Karpas-422 (cell line): Measurements from ENCODE around the gene EFS. TPM values are rescaled to one million over a fixed set of nuclear protein-coding genes. Genes with fewer than 3 reads are reported as not detected.
A peak's percentile ranks its signal among the peaks of the same experiment; 100 is the strongest.

Source experiments
- DNase-seq: peaks from one replicate; pipeline ENCODE4 v3.0.0-alpha.2; 2015
- H2AFZ ChIP-seq: fragments of 200-600 bp; sonication (generic); 2 replicates; pipeline ENCODE4 v1.6.1; 2014; ENCODE audit warnings: antibody characterized with exemption, low read length, mixed read lengths
- H3K27ac ChIP-seq: fragments of 200-600 bp; sonication (generic); 2 replicates; pipeline ENCODE4 v1.5.1; 2014; ENCODE audit warnings: mild to moderate bottlenecking, low read length, moderate library complexity
- H3K27me3 ChIP-seq: fragments of 200-600 bp; sonication (generic); 2 replicates; pipeline ENCODE4 v1.6.1; 2014; ENCODE audit warnings: low read length, mixed read lengths
- H3K36me3 ChIP-seq: fragments of 200-600 bp; sonication (generic); 2 replicates; pipeline ENCODE4 v1.6.1; 2014; ENCODE audit warnings: low read length, mixed read lengths; ENCODE audit not compliant: insufficient read depth
- H3K4me1 ChIP-seq: fragments of 200-600 bp; sonication (generic); 2 replicates; pipeline ENCODE4 v1.6.1; 2014; ENCODE audit warnings: mild to moderate bottlenecking, low read length, mixed read lengths
- H3K4me2 ChIP-seq: fragments of 200-600 bp; sonication (generic); 2 replicates; pipeline ENCODE4 v1.6.1; 2014; ENCODE audit warnings: low read length, low read depth, mild to moderate bottlenecking; ENCODE audit not compliant: poor library complexity, severe bottlenecking
- H3K4me3 ChIP-seq: fragments of 200-600 bp; sonication (generic); 2 replicates; pipeline ENCODE4 v1.5.1; 2014; ENCODE audit warnings: mild to moderate bottlenecking, antibody characterized with exemption, low read length, mixed read lengths
- H3K79me2 ChIP-seq: fragments of 200-600 bp; sonication (generic); 2 replicates; pipeline ENCODE4 v1.6.1; 2014; ENCODE audit warnings: mild to moderate bottlenecking, low read length, mixed read lengths
- H3K9ac ChIP-seq: fragments of 200-600 bp; sonication (generic); 2 replicates; pipeline ENCODE4 v1.6.0; 2014; ENCODE audit warnings: low read length
- H3K9me2 ChIP-seq: fragments of 200-600 bp; sonication (generic), shearing (Covaris generic); replicated peaks from 2 replicates; pipeline ENCODE4 v1.6.0; 2014; ENCODE audit warnings: mild to moderate bottlenecking, low read length, moderate library complexity; ENCODE audit not compliant: insufficient read depth
- H3K9me3 ChIP-seq: fragments of 300-700, 200-600 bp; sonication (generic); 2 replicates; pipeline ENCODE4 v1.6.1; 2014; ENCODE audit warnings: low read length, mixed read lengths
- H4K20me1 ChIP-seq: fragments of 200-600 bp; sonication (generic); 2 replicates; pipeline ENCODE4 v1.6.1; 2014; ENCODE audit warnings: mild to moderate bottlenecking, antibody characterized with exemption, low read length, low read depth; ENCODE audit not compliant: insufficient read depth
- total RNA-seq: library from RNA; depleted of rRNA; stranded (reverse); fragments of >200 nt; shearing (Covaris generic); gene quantifications from 2 replicates; pipeline ENCODE4 v1.2.3, GENCODE V29; 2014; ENCODE audit warnings: low replicate concordance

EFS gene
- total RNA-seq, 1 experiment from 2014 or later: not detected

DNA sequence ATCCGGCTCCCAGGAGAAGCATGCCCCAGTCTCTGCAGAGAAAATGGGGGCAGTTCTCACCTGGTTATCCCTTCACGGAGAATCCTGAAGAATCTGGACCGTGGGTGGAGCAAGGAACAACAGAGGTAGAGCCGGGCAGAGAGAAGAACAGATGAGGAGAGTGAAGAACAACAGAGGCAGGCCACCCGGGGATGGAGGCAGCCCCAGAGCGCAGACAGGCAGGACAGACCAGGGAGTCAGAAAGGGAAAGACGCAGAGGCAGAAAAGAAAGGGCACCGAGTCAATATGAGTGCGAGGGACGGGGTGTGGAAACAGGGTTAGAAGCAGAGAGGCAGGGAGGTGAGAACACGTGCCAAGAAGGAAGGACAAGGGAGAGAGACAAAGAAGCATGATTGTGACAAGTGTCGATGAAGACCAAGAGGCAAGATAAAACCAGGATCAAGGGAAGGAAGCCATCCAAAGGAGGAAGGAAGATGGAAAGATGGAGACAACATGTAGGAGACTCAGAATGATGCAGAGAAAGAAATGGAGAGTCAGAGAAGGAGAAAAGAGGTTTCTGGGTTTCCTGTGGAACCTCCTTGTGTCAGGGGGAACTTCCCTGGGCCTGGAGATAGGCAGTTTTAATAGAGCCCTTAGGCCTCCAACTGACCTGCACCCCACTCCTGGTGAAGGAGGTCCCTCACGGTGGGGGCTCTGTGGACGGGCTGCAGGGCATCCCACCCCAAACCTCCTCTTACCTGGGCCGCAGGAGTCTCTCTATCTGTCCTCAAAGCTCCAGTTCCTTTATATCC, 42.7 kb upstream of the EFS start, which contains the start of gene MYH6:
MYH6 (minus strand) TSS at position 758 of the 791 bp plus-strand sequence. CDS start 1,050 bp downstream, outside the sequence.
- Histone ChIP-seq H3K4me1 (peaks cover 19% of the 10 kb centered on the region), H3K4me3 (no peak within 1 kb of the TSS), H3K9ac (no peak within 1 kb of the TSS), H3K9me2 (no peaks in the 10 kb centered on the region), H3K27ac (no peak within 1 kb of the TSS), H3K9me3 (no peaks in the 10 kb centered on the region), H3K4me2 (no peak within 1 kb of the TSS), H3K36me3 (no peaks in the 10 kb centered on the region), H3K79me2 (no peaks in the 10 kb centered on the region), H2AFZ (no peak within 1 kb of the TSS), H4K20me1 (peaks cover 5% of the 10 kb centered on the region; the same call in 1 of the 2 replicates), H3K27me3 (no peaks in the 10 kb centered on the region)
- no peak for DNase-seq

DNA sequence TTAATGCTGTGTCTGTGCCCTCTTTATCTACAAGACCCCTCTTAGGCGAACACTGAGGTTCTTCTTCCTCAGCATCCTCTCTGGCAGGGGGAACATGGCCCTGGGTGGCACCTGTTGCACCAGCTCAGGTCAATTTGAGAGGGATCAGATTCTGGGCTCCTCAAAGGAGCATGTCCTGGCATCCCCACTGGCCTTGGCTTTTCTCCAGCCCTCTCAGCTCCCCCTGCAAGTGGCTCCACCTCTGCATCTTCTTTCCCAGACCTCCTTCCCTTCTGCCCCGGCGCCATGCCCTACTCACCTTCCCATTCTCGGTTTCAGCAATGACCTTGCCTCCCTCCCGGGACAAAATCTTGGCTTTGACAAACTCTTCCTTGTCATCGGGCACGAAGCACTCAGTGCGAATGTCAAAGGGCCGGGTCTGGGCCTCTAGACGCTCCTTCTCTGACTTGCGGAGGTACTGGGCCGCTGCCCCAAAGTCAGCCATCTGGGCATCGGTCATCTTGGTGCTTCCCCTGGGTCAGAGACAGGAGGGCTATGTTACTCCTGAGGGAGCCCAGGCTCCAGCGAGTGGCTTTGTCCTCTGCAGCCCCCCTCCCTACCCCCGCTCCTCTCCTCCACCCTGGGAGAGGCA, 41.9 kb upstream of the EFS start:
- Histone ChIP-seq H3K4me1 (peaks cover 19% of the 10 kb centered on the region), H3K36me3 (no peaks in the 10 kb centered on the region), H3K27me3 (no peaks in the 10 kb centered on the region), H2AFZ (no peak overlapping the region), H3K9me3 (no peaks in the 10 kb centered on the region), H3K4me2 (no peak overlapping the region), H3K4me3 (no peak overlapping the region), H4K20me1 (peaks cover 5% of the 10 kb centered on the region; the same call in 1 of the 2 replicates), H3K79me2 (no peaks in the 10 kb centered on the region), H3K9ac (no peak overlapping the region), H3K27ac (no peak overlapping the region), H3K9me2 (no peaks in the 10 kb centered on the region)
- DNase-seq: no peak

DNA sequence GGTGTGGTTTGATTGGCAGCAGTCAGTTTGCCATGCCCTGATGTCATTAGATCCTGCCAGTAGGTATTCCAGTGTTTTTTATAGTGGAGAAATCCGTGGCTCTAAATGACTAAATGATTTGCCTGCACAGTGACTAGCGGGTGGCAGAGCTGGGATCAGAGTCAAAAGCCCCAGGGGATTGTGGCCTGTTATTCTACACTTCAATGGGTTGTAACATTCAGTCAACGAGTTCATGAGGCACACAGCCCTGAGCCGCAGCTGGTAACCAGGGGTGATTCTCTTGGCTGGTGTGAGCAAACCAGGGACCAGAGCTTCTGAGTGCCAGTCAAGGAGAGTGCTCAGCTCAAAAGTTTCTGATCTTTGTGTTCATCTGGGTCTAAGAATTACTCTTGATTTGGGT, 41.3 kb upstream of the EFS start:
- H3K27ac ChIP-seq: no peak overlapping the region
- DNase-seq: peak; percentile 87

DNA sequence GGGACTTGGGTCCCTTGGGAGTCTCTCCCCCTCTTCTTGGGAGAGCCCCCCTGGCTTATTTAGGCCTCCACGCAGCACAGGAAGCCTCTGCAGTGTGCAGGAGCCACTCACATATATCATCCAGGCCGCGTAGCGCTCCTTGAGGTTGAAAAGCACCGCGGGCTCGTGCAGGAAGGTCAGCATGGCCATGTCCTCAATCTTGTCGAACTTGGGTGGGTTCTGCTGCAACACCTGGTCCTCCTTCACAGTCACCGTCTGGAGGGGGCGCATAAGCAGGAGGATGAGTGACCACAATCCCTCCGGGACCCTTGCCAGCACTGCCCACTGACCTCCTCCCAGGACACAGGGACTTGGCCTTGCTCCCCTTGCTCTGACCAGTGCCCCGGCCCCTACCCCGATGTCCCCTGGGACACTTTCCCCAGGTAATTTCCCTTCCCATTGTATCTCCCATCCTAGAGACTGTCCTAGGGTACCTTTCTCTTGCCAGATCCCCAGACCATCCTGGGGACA, 40.6 kb upstream of the EFS start:
- H3K9ac ChIP-seq: no peak overlapping the region

More for the DNA sequence above, 41.3 kb upstream of the EFS start:
- Histone ChIP-seq H3K27me3 (no peaks in the 10 kb centered on the region), H3K36me3 (no peaks in the 10 kb centered on the region), H3K9me3 (no peaks in the 10 kb centered on the region), H3K9me2 (no peaks in the 10 kb centered on the region), H3K4me3 (no peak overlapping the region), H3K79me2 (no peaks in the 10 kb centered on the region), H4K20me1 (peaks cover 5% of the 10 kb centered on the region; the same call in 1 of the 2 replicates), H3K9ac (no peak overlapping the region), H2AFZ (no peak overlapping the region), H3K4me1 (peaks cover 19% of the 10 kb centered on the region), H3K4me2 (no peak overlapping the region)

DNA sequence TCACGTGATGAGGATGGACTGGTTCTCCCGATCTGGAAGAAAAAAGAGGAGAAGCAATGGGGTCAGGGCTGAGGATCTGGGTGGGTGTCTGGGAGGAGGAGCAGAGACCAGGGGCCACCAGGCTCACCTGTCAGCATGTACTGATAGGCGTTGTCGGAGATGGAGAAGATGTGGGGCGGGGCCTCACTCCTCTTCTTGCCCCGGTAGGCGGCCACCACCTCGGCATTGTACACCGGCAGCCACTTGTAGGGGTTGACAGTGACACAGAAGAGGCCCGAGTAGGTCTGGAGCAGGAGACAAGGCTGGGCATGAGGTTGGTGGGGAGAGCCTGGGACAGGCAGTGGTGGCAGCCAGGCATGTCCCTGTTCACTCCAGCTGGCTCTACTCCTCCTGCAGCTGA, 40.1 kb upstream of the EFS start:
- Histone ChIP-seq H3K9me2 (no peaks in the 10 kb centered on the region), H3K4me1 (peaks cover 19% of the 10 kb centered on the region), H3K36me3 (no peaks in the 10 kb centered on the region), H3K9ac (no peak overlapping the region), H3K4me2 (no peak overlapping the region), H3K4me3 (no peak overlapping the region), H3K27me3 (no peaks in the 10 kb centered on the region), H4K20me1 (peaks cover 5% of the 10 kb centered on the region; the same call in 1 of the 2 replicates), H3K79me2 (no peaks in the 10 kb centered on the region), H3K27ac (no peak overlapping the region), H2AFZ (no peak overlapping the region), H3K9me3 (no peaks in the 10 kb centered on the region)
- no peak for DNase-seq

More for the DNA sequence above, 40.6 kb upstream of the EFS start:
- peaks cover 19% of the 10 kb centered on the region for H3K4me1 ChIP-seq
- no peak for DNase-seq
- H3K9me2 ChIP-seq: no peaks in the 10 kb centered on the region
- H3K36me3 ChIP-seq: no peaks in the 10 kb centered on the region
- no peaks in the 10 kb centered on the region for H3K27me3 ChIP-seq
- H2AFZ ChIP-seq: no peak overlapping the region
- H3K4me2 ChIP-seq: no peak overlapping the region
- H3K9me3 ChIP-seq: no peaks in the 10 kb centered on the region
- H3K27ac ChIP-seq: no peak overlapping the region
- no peaks in the 10 kb centered on the region for H3K79me2 ChIP-seq
- peaks cover 5% of the 10 kb centered on the region; the same call in 1 of the 2 replicates for H4K20me1 ChIP-seq
- no peak overlapping the region for H3K4me3 ChIP-seq

DNA sequence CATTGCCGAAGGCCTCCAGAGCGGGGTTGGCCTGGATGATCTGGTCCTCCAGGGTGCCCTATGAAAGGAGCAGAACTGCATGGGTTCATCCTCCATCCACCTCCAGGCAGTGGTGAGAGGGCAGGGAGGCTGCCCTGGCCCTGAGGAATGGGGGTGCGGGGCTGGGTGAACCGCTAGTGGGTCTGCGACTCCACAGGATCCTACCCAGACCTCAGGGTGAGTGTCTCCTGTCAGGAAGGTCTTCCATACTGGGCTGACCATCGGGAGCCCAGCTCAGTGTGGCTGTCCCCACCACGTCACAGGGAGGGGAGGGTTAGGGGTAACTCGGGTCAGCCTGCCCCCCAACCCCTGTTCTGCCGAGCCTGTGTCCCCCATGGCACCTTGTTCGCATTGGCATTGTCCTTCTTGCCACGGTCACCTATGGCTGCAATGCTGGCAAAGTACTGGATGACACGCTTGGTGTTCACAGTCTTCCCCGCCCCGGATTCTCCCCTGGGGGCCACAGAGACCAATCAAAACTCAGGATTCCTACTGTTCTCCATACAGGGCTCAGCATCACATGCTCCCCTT, 39.4 kb upstream of the EFS start:
- no peak overlapping the region for H3K4me3 ChIP-seq
- H3K9me3 ChIP-seq: no peaks in the 10 kb centered on the region
- no peak overlapping the region for H3K27ac ChIP-seq
- H3K4me2 ChIP-seq: no peak overlapping the region
- H3K36me3 ChIP-seq: no peaks in the 10 kb centered on the region
- no peaks in the 10 kb centered on the region for H3K9me2 ChIP-seq
- DNase-seq: no peak
- no peak overlapping the region for H2AFZ ChIP-seq
- H3K9ac ChIP-seq: no peak overlapping the region
- peaks cover 5% of the 10 kb centered on the region; the same call in 1 of the 2 replicates for H4K20me1 ChIP-seq
- H3K4me1 ChIP-seq: peaks cover 19% of the 10 kb centered on the region
- no peaks in the 10 kb centered on the region for H3K27me3 ChIP-seq
- H3K79me2 ChIP-seq: no peaks in the 10 kb centered on the region

DNA sequence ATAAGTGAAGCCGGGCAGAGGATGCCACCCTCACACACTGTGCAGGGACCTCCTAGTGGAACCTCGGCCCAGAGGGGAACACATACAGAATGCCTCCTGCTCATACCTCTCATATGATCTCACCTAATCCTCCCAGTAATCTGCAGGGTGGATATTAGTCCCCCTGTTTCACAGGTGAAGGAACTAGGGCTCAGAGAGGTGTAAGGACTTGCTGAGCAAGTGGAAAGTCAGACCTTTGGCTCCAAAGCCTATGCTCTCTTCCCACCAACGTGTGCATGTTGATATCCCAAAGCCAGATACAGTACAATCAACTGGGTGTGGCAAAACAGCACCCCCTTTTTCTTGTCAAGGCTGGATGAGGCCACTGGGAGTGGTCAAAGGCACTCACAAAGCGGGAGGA, 38.9 kb upstream of the EFS start:
- no peaks in the 10 kb centered on the region for H3K9me3 ChIP-seq
- H3K4me1 ChIP-seq: peaks cover 16% of the 10 kb centered on the region
- DNase-seq: no peak
- no peaks in the 10 kb centered on the region for H3K36me3 ChIP-seq
- H2AFZ ChIP-seq: no peak overlapping the region
- no peak overlapping the region for H3K9ac ChIP-seq
- no peaks in the 10 kb centered on the region for H3K79me2 ChIP-seq
- no peaks in the 10 kb centered on the region for H3K9me2 ChIP-seq
- H3K27ac ChIP-seq: no peak overlapping the region
- no peak overlapping the region for H3K4me2 ChIP-seq
- H4K20me1 ChIP-seq: peaks cover 5% of the 10 kb centered on the region; the same call in 1 of the 2 replicates
- H3K27me3 ChIP-seq: no peaks in the 10 kb centered on the region
- H3K4me3 ChIP-seq: no peak overlapping the region

DNA sequence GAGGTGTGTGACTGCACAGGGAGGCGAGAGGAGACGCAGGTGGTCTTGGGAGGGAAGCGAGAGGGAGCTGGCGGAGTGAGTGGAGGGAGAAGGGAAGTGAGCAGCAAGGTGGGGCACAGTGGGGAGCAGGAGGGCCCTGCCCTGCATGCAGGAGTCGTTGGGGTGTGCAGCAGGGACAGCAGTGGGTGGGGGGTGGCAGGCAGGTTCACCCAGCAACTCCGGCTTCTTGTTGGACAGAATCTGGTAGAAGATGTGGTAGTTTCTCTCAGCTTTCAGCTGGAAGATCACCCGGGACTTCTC, 38.1 kb upstream of the EFS start:
- Histone ChIP-seq H3K4me3 (no peak overlapping the region), H3K79me2 (no peaks in the 10 kb centered on the region), H4K20me1 (peaks cover 5% of the 10 kb centered on the region; the same call in 1 of the 2 replicates), H3K27ac (no peak overlapping the region), H3K27me3 (no peaks in the 10 kb centered on the region), H3K36me3 (no peaks in the 10 kb centered on the region), H3K9ac (no peak overlapping the region), H3K9me2 (no peaks in the 10 kb centered on the region), H3K9me3 (no peaks in the 10 kb centered on the region), H3K4me2 (no peak overlapping the region), H3K4me1 (peaks cover 16% of the 10 kb centered on the region), H2AFZ (no peak overlapping the region)
- no peak for DNase-seq
